ENCODE measurements around the gene MLST8.

MLST8 gene

DNA sequence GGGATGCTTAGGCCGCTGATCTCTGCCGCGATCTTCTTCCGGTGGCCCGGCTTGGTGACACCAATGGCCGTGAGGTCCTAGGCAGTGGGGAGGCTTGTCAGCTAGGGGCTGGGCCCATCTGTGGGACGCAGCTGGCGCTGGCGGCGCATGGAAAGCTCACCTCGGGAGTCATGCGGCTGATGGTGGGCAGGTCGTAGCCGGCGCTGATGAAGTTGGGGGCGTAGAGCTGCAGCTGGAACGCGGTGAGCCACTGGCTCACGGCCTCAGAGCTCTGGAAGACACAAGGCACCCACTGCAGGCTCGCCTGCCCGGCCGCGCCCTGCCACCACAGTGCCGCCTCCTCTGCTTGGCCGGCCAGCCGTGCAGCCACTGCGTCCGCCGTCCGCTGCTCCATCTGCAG lies 21.6 kb upstream of the MLST8 start:
- no peak for DNase-seq (ENCODE audit: extremely low read depth, insufficient read length)
- H3K36me3 ChIP-seq (ENCODE audit: control insufficient read depth, insufficient read depth, low read length), result no peaks in the 10 kb centered on the region; the same call in 1 of the 2 replicates
- no peaks in the 10 kb centered on the region for H3K27me3 ChIP-seq (replicated peaks; ENCODE audit: control insufficient read depth, insufficient read depth, low read length)
- TF ChIP-seq, protein P1, sequence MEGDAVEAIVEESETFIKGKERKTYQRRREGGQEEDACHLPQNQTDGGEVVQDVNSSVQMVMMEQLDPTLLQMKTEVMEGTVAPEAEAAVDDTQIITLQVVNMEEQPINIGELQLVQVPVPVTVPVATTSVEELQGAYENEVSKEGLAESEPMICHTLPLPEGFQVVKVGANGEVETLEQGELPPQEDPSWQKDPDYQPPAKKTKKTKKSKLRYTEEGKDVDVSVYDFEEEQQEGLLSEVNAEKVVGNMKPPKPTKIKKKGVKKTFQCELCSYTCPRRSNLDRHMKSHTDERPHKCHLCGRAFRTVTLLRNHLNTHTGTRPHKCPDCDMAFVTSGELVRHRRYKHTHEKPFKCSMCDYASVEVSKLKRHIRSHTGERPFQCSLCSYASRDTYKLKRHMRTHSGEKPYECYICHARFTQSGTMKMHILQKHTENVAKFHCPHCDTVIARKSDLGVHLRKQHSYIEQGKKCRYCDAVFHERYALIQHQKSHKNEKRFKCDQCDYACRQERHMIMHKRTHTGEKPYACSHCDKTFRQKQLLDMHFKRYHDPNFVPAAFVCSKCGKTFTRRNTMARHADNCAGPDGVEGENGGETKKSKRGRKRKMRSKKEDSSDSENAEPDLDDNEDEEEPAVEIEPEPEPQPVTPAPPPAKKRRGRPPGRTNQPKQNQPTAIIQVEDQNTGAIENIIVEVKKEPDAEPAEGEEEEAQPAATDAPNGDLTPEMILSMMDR (IDR thresholded peaks at IDR 0.05; ENCODE audit: insufficient read depth, low read length, poor library complexity, severe bottlenecking), result no peak
- no peak overlapping the region for H3K4me3 ChIP-seq (replicated peaks; ENCODE audit: low read depth, low read length)

DNA sequence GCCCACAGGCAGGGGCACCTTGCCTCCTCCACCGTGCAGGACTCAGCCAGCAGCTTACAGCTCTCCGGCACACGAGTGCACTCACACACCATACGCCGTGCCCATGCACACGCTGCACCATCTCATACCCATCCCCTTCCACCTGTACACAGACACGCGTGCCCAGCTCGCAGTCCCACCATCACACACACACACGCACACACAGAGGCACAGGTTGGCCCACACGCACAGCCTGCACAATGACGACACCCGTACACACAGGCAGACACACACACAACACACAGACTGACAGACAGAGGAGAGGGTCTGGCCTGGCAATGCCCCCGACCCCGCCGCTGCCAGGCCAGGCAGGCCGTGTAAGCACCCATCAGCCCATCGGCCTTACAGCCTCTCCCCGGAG lies 20.9 kb upstream of the MLST8 start:
- H3K27me3 ChIP-seq (replicated peaks; ENCODE audit: control insufficient read depth, insufficient read depth, low read length), result no peaks in the 10 kb centered on the region
- no peaks in the 10 kb centered on the region; the same call in 1 of the 2 replicates for H3K36me3 ChIP-seq (ENCODE audit: control insufficient read depth, insufficient read depth, low read length)
- no peak for DNase-seq (ENCODE audit: extremely low read depth, insufficient read length)
- TF ChIP-seq, protein P1 (IDR thresholded peaks at IDR 0.05; ENCODE audit: insufficient read depth, low read length, poor library complexity, severe bottlenecking), result no peak
- no peak overlapping the region for H3K4me3 ChIP-seq (replicated peaks; ENCODE audit: low read depth, low read length)

DNA sequence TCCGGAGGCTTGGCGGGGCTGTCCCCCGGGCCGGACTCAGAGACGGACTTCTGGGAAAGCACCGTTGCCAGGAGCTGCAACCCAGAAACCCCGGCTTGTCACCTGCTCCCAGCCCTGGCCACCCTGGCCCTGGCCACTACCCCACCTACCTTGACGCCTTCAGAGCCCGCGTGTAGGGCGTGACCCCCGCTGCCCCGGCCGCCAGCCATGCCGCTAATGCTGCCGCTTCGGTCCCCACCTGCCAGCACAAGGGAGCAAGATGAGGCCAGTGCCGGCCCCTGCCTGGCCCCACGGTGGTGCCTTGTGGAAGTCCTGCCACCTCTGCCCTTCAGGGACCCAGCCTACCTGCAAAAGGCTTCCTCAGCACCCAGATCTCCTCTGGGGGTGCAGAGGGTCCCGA lies 20.3 kb upstream of the MLST8 start:
- TF ChIP-seq, protein P1 (IDR thresholded peaks at IDR 0.05; ENCODE audit: insufficient read depth, low read length, poor library complexity, severe bottlenecking), result no peak
- no peak overlapping the region for H3K4me3 ChIP-seq (replicated peaks; ENCODE audit: low read depth, low read length)
- no peaks in the 10 kb centered on the region; the same call in 1 of the 2 replicates for H3K36me3 ChIP-seq (ENCODE audit: control insufficient read depth, insufficient read depth, low read length)
- no peaks in the 10 kb centered on the region for H3K27me3 ChIP-seq (replicated peaks; ENCODE audit: control insufficient read depth, insufficient read depth, low read length)
- DNase-seq (ENCODE audit: extremely low read depth, insufficient read length), result no peak

DNA sequence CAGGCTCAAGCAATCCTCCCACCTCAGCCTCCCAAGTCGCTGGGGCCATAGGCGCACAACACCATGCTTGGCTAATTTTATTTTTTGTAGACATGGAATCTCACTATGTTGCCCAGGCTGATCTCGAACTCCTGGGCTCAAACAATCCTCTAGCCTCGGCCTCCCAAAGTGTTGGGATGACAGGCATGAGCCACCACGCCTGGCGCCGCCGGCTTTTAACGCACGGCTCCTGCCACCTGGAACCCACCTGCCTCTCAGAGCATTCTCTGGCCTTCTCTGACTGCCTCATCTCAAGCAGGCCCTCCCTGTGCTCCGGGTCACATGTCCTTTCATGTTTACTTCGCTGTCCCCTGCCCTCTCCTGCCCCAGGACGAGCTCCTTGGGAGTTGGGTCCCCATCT lies 19.2 kb upstream of the MLST8 start:
- Histone ChIP-seq H3K27me3 (replicated peaks; ENCODE audit: control insufficient read depth, insufficient read depth, low read length) (no peaks in the 10 kb centered on the region), H3K36me3 (ENCODE audit: control insufficient read depth, insufficient read depth, low read length) (no peaks in the 10 kb centered on the region; the same call in 1 of the 2 replicates), H3K4me3 (replicated peaks; ENCODE audit: low read depth, low read length) (no peak overlapping the region)
- TF ChIP-seq, protein P1 (IDR thresholded peaks at IDR 0.05; ENCODE audit: insufficient read depth, low read length, poor library complexity, severe bottlenecking), result no peak
- DNase-seq (ENCODE audit: extremely low read depth, insufficient read length), result no peak

DNA sequence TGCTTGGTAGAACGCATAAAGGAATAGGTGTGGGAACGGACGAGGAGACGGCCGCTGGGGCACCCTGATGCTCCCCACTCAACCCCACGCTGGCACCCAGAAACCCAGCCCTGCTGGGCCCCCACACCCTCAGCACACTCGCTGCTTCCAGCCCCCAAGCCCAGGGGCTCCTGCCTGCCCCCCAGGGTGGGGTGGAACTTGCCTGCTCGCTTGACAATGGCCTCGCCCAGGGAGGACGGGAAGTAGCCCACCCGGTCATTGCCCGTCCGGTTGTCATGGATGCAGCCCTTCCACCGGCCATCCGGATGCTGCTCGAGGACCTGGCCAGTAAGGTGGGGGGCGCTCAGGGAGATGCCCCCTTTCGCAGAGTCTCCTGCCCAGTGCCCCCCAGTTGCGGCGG lies 18.7 kb upstream of the MLST8 start:
- H3K36me3 ChIP-seq (ENCODE audit: control insufficient read depth, insufficient read depth, low read length), result no peaks in the 10 kb centered on the region; the same call in 1 of the 2 replicates
- H3K27me3 ChIP-seq (replicated peaks; ENCODE audit: control insufficient read depth, insufficient read depth, low read length), result no peaks in the 10 kb centered on the region
- TF ChIP-seq, protein P1 (IDR thresholded peaks at IDR 0.05; ENCODE audit: insufficient read depth, low read length, poor library complexity, severe bottlenecking), result no peak

DNA sequence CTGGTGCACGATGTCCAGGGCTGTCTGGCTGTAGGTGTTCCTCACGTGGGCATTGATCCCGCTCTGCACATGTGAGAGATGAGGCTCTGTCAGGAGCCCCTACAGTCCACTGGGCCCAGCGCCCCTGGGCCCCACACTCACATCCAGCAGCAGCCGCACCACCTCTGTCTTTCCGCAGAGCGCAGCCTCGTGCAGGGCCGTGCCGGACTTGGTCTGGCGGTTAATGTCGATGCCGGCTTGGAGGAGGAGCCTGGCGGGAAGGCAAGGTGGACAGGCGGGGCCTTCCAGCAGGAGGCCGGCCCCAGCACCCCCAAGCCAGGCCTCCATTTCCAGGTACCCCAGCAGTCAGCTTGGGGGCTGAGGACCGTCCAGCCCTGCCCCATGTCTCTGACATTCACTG lies 18.0 kb upstream of the MLST8 start:
- TF ChIP-seq, protein P1 (IDR thresholded peaks at IDR 0.05; ENCODE audit: insufficient read depth, low read length, poor library complexity, severe bottlenecking), result no peak
- Histone ChIP-seq H3K4me3 (replicated peaks; ENCODE audit: low read depth, low read length) (no peak overlapping the region), H3K27me3 (replicated peaks; ENCODE audit: control insufficient read depth, insufficient read depth, low read length) (no peaks in the 10 kb centered on the region), H3K36me3 (ENCODE audit: control insufficient read depth, insufficient read depth, low read length) (no peaks in the 10 kb centered on the region)
- no peak for DNase-seq (ENCODE audit: extremely low read depth, insufficient read length)

More for the DNA sequence above, 18.7 kb upstream of the MLST8 start:
- no peak overlapping the region for H3K4me3 ChIP-seq (replicated peaks; ENCODE audit: low read depth, low read length)
- no peak for DNase-seq (ENCODE audit: extremely low read depth, insufficient read length)
